SU-DHL-6 (cell line): ENCODE data around the gene EIF2S3B.

Experiments used
- H2AFZ ChIP-seq: fragments of 200-600 bp; sonication (generic); 2 replicates; pipeline ENCODE4 v1.6.1; 2014; ENCODE audit warnings: low read depth, mild to moderate bottlenecking, moderate library complexity, mixed read lengths, antibody characterized with exemption, low read length; ENCODE audit not compliant: severe bottlenecking
- H3F3A ChIP-seq: fragments of 200-600 bp; shearing (Covaris generic); 2 replicates; pipeline ENCODE4 v1.6.0; 2016; ENCODE audit warnings: antibody characterized with exemption, mild to moderate bottlenecking; ENCODE audit not compliant: insufficient read depth
- H3K27ac ChIP-seq: fragments of 200-600 bp; sonication (generic); 2 replicates; pipeline ENCODE4 v1.5.1; 2016; ENCODE audit warnings: low read depth, mild to moderate bottlenecking, low read length, moderate library complexity, mixed read lengths
- H3K27me3 ChIP-seq: fragments of 200-600 bp; sonication (generic), shearing (Covaris generic); 2 replicates; pipeline ENCODE4 v1.6.0; 2014; ENCODE audit warnings: mild to moderate bottlenecking, low read length
- H3K36me3 ChIP-seq: fragments of 200-600 bp; sonication (generic); 2 replicates; pipeline ENCODE4 v1.6.1; 2014; ENCODE audit warnings: mild to moderate bottlenecking, low read length, mixed read lengths
- H3K4me2 ChIP-seq: fragments of 300-600, 200-600 bp; shearing (Covaris generic), sonication (generic); 2 replicates; pipeline ENCODE4 v1.6.0; 2014; ENCODE audit warnings: low read length, low read depth, mild to moderate bottlenecking; ENCODE audit not compliant: poor library complexity, severe bottlenecking
- H3K4me3 ChIP-seq: fragments of 200-600 bp; sonication (generic); 2 replicates; pipeline ENCODE4 v1.5.1; 2014; ENCODE audit warnings: antibody characterized with exemption, low read length, mild to moderate bottlenecking, mixed read lengths; ENCODE audit not compliant: insufficient read depth, poor library complexity, severe bottlenecking
- H3K79me2 ChIP-seq: fragments of 200-600 bp; sonication (generic); 2 replicates; pipeline ENCODE4 v1.6.1; 2014; ENCODE audit warnings: mild to moderate bottlenecking, low read length, moderate library complexity; ENCODE audit not compliant: insufficient read depth
- H3K9ac ChIP-seq: fragments of 200-600 bp; sonication (generic); 2 replicates; pipeline ENCODE4 v1.7.0; 2014; ENCODE audit warnings: mild to moderate bottlenecking, low read length
- H3K9me2 ChIP-seq: fragments of 200-600 bp; sonication (generic); replicated peaks from 2 replicates; pipeline ENCODE4 v1.6.1; 2014; ENCODE audit warnings: low read length; ENCODE audit not compliant: insufficient read depth
- H3K9me3 ChIP-seq: fragments of 200-600 bp; sonication (generic); 2 replicates; pipeline ENCODE4 v1.6.1; 2014; ENCODE audit warnings: low read length, mixed read lengths; ENCODE audit not compliant: insufficient read depth
- H4K20me1 ChIP-seq: fragments of 200-600 bp; sonication (generic); 2 replicates; pipeline ENCODE4 v1.6.1; 2014; ENCODE audit warnings: low read depth, mild to moderate bottlenecking, antibody characterized with exemption, low read length, moderate library complexity, mixed read lengths
- EZH2phosphoT487 ChIP-seq: fragments of 200-600 bp; sonication (generic), shearing (Covaris generic); conservative IDR thresholded peaks from 2 replicates; pipeline ENCODE4 v1.6.1; 2018; ENCODE audit warnings: mild to moderate bottlenecking, antibody characterized with exemption, low read length, moderate library complexity, mixed read lengths
- TF ChIP-seq, protein P1 (sequence below): fragments of 200-600 bp; sonication (generic); IDR thresholded peaks from one replicate; pipeline ENCODE4 v1.5.1; 2017; ENCODE audit warnings: antibody characterized with exemption, mild to moderate bottlenecking, low read length, moderate library complexity; ENCODE audit not compliant: insufficient read depth, poor library complexity, severe bottlenecking

EIF2S3B gene

DNA sequence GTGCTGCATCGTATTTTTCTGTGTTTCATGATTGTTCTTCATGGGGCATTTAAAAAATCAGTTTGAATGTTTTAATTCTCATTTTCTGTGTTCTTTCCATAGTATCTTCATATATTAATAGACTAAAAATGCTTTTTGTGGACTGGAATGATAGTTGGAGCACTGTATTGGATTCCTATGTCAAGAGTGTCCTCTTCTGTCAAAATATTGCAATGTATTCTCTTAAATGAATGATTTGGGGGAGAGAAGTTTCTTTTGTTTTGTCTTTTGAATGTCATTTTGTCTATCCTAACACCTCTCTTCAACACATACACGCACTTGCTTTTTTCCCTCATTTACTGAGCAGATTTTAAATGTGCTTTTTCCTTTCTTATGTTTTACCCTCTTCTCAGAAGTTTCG, 4.7 kb upstream of the EIF2S3B start:
- Histone ChIP-seq H3K4me3 (no peak overlapping the region), H3K27me3 (no peaks in the 10 kb centered on the region), H3K9me3 (no peaks in the 10 kb centered on the region), H3K9ac (no peak overlapping the region), H3K4me2 (no peak overlapping the region), H3K9me2 (no peaks in the 10 kb centered on the region), H3F3A (no peaks in the 10 kb centered on the region), H2AFZ (no peak overlapping the region), H3K27ac (no peak overlapping the region), H4K20me1 (no peaks in the 10 kb centered on the region), H3K36me3 (no peaks in the 10 kb centered on the region), H3K79me2 (no peaks in the 10 kb centered on the region)
- TF ChIP-seq EZH2phosphoT487 = no peak

DNA sequence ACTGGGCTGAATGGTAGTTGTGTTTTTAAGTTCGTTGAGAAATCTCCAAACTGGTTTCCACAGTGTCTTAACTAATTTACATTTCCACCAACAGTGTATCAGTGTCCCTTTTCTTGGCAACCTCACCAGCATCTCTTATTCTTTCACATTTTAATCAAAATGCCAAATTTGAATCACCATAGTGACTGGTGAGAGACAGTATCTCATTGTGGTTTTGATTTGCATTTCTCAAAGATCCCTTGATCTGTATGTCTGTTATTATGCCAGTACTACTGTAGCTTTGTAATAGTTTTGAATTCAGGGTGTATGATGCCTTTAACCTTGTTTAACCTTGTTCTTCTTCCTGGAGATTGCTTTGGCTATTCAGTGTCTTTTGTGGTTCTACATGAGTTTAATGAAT, 2.2 kb upstream of the EIF2S3B start:
- Histone ChIP-seq H4K20me1 (no peaks in the 10 kb centered on the region), H3K4me2 (no peak overlapping the region)

DNA sequence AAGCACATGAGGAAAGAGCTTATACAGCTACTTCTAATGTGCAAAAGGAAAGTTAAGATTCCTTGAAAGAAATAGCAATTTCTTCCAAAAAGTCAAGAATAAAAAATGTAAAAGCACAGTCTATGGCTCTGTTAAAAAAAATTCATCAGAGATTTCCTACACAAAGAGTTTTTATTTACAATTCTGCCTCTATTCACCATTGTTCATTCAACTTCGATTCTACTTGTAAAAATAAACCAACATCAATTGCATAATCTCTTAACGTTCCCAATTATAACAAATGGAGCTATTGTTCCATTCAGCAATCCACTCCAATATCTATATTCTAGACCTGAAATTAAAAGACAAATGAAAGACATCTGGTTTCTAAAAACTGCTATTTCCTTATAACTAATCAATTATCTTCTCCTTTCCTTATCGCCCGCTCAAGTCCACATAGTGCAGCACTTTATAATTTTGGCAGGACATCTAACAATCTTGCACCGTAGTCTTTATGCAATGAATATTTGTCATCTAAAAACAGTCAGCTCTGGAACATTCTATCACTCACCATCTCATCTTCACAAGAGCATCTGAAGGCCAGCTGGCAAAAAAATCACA, 6.2 kb downstream of the EIF2S3B start:
- Histone ChIP-seq H2AFZ (no peak overlapping the region), H3K4me2 (no peak overlapping the region)
- TF ChIP-seq EZH2phosphoT487 = no peak
- TF ChIP-seq, protein P1, sequence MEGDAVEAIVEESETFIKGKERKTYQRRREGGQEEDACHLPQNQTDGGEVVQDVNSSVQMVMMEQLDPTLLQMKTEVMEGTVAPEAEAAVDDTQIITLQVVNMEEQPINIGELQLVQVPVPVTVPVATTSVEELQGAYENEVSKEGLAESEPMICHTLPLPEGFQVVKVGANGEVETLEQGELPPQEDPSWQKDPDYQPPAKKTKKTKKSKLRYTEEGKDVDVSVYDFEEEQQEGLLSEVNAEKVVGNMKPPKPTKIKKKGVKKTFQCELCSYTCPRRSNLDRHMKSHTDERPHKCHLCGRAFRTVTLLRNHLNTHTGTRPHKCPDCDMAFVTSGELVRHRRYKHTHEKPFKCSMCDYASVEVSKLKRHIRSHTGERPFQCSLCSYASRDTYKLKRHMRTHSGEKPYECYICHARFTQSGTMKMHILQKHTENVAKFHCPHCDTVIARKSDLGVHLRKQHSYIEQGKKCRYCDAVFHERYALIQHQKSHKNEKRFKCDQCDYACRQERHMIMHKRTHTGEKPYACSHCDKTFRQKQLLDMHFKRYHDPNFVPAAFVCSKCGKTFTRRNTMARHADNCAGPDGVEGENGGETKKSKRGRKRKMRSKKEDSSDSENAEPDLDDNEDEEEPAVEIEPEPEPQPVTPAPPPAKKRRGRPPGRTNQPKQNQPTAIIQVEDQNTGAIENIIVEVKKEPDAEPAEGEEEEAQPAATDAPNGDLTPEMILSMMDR = no peak

More for the DNA sequence above, 2.2 kb upstream of the EIF2S3B start:
- H3K9me2 ChIP-seq = no peaks in the 10 kb centered on the region
- no peak overlapping the region for H3K4me3 ChIP-seq
- H3K27ac ChIP-seq = no peak overlapping the region
- H3K9me3 ChIP-seq = no peaks in the 10 kb centered on the region
- H3K36me3 ChIP-seq = no peaks in the 10 kb centered on the region
- H2AFZ ChIP-seq = no peak overlapping the region
- H3K27me3 ChIP-seq = no peaks in the 10 kb centered on the region
- no peaks in the 10 kb centered on the region for H3F3A ChIP-seq
- H3K79me2 ChIP-seq = no peaks in the 10 kb centered on the region
- no peak overlapping the region for H3K9ac ChIP-seq
- TF ChIP-seq, protein P1 = no peak
- no peak for TF ChIP-seq EZH2phosphoT487

DNA sequence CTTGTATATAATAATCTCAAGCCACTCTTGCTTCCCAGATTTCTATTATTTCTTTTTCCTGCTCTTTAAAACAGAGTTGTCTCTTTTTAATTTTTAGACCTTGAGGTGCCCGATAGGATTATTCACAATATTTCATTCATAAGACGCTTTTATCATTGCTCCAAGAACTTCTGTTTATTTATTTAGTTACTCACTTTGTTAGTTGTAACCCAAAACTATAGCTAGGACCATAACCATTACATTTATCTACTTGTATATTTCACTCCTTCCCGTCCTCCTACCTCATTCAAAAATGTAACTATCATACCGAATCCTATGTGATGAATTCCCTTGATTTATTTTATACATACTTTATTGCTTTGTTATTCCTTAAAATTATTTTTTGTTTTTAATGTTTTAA, 7.1 kb downstream of the EIF2S3B start:
- H3K27me3 ChIP-seq = no peaks in the 10 kb centered on the region
- no peak overlapping the region for H3K4me3 ChIP-seq
- no peak overlapping the region for H2AFZ ChIP-seq
- TF ChIP-seq, protein P1 = no peak
- H3K79me2 ChIP-seq = no peaks in the 10 kb centered on the region
- no peaks in the 10 kb centered on the region for H3K36me3 ChIP-seq
- H3K27ac ChIP-seq = no peak overlapping the region
- no peaks in the 10 kb centered on the region for H4K20me1 ChIP-seq
- H3K9me2 ChIP-seq = no peaks in the 10 kb centered on the region
- H3F3A ChIP-seq = no peaks in the 10 kb centered on the region
- no peak overlapping the region for H3K9ac ChIP-seq
- H3K4me2 ChIP-seq = no peak overlapping the region
- H3K9me3 ChIP-seq = no peaks in the 10 kb centered on the region

More for the DNA sequence above, 6.2 kb downstream of the EIF2S3B start:
- Histone ChIP-seq H4K20me1 (no peaks in the 10 kb centered on the region), H3F3A (no peaks in the 10 kb centered on the region), H3K27me3 (no peaks in the 10 kb centered on the region), H3K4me3 (no peak overlapping the region), H3K36me3 (no peaks in the 10 kb centered on the region), H3K79me2 (no peaks in the 10 kb centered on the region), H3K9ac (no peak overlapping the region), H3K27ac (no peak overlapping the region), H3K9me2 (no peaks in the 10 kb centered on the region), H3K9me3 (no peaks in the 10 kb centered on the region)
